Duodenal mucosa (tissue), 2 donors: Measurements from ENCODE around the gene PCDHGA7.
"Not testable (repeated sequence)": the region's sequence is repeated elsewhere in the genome, so short reads cannot be mapped to it uniquely, and the experiment has no call there.

ENCODE experiments used
- H3K27ac ChIP-seq: one replicate; pipeline ENCODE4 v1.7.0; 2013; ENCODE audit warnings: low read depth, low read length
- H3K27me3 ChIP-seq, 2 donors: one replicate each; pipeline ENCODE4 v1.7.0; 2013; ENCODE audit warnings: low read length in 2 of 2, control low read depth in 1 of 2; ENCODE audit not compliant: insufficient read depth in 2 of 2, control insufficient read depth in 1 of 2
- H3K36me3 ChIP-seq, 2 donors: one replicate each; pipeline ENCODE4 v1.7.0; 2013; ENCODE audit warnings: low read length in 2 of 2, control low read depth in 1 of 2; ENCODE audit not compliant: insufficient read depth in 2 of 2, control insufficient read depth in 1 of 2
- H3K4me1 ChIP-seq, 2 donors: one replicate each; pipeline ENCODE4 v1.7.0; 2013; ENCODE audit warnings: low read length in 2 of 2, control low read depth in 1 of 2; ENCODE audit not compliant: insufficient read depth in 2 of 2, control insufficient read depth in 1 of 2
- H3K4me3 ChIP-seq, 2 donors: one replicate each; pipeline ENCODE4 v1.7.0; 2013; ENCODE audit warnings: low read length in 2 of 2, low read depth in 1 of 2
- H3K9ac ChIP-seq, 2 donors: one replicate each; pipeline ENCODE4 v1.7.0; 2013; ENCODE audit warnings: low read length in 2 of 2, low read depth in 1 of 2
- H3K9me3 ChIP-seq, 2 donors: one replicate each; pipeline ENCODE4 v1.7.0; 2013; ENCODE audit warnings: low read length in 2 of 2, control low read depth in 1 of 2; ENCODE audit not compliant: control insufficient read depth in 1 of 2

The PCDHGA7 gene

DNA sequence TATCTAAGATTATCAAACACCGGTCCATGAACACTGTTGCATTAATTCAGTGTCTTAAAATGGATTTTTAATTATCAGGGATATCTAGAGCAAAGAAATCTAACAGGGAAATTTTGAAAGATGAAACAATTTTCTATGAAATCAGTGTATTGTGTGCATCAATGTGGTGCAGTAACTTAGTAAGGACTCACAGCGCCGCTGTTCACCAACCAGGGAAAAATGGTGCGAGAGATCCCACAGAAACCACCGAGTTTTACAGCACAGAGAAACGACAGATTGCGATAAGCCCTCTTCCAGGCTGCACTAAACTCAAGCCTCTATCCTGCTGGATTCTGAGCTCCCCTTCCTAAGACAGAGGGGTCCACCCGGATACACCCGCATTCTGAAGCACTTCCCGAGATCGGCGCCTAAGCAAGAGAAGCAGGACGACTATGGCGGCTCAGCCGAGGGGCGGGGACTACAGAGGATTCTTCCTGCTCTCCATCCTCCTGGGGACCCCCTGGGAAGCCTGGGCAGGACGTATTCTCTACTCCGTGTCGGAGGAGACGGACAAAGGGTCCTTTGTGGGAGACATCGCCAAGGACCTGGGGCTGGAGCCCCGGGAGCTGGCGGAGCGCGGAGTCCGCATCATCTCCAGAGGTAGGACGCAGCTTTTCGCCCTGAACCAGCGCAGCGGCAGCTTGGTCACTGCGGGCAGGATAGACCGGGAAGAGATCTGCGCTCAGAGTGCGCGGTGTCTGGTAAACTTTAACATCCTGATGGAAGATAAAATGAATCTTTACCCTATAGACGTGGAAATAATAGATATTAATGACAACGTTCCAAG is at the start of gene PCDHGA7:
PCDHGA7 (plus strand) TSS at position 274 of the 826 bp plus-strand sequence; CDS start at position 432, 158 bp downstream.
- Histone ChIP-seq H3K27ac (no peak within 1 kb of the TSS), H3K27me3 (peaks cover 0 to 5% of the 10 kb centered on the region in 2 donors), H3K4me3 (peak within 1 kb of the TSS; percentile 25 to 43), H3K9me3 (peaks cover 11 to 24% of the 10 kb centered on the region in 2 donors), H3K9ac (no peak within 1 kb of the TSS), H3K4me1 (no peaks in the 10 kb centered on the region), H3K36me3 (no peaks in the 10 kb centered on the region)

- peaks cover 32 to 39% of the 10 kb centered on the region in 2 donors for H3K9me3 ChIP-seq
- H3K36me3 ChIP-seq: no peaks in the 10 kb centered on the region
- H3K4me1 ChIP-seq: no peaks in the 10 kb centered on the region
- no peak within 1 kb of the TSS for H3K9ac ChIP-seq
- peak within 1 kb of the TSS in 1 of 2 donors; percentile 30 for H3K4me3 ChIP-seq
- no peak within 1 kb of the TSS for H3K27ac ChIP-seq
- H3K27me3 ChIP-seq: no peaks in the 10 kb centered on the region
These were observed 43.8 kb upstream of the PCDHGA7 start, which contains the start of gene PCDHGA2 for GRCh38 chr5:141338538-141339306. Gene PCDHGA2 (plus strand): TSS chr5:141338760.

DNA sequence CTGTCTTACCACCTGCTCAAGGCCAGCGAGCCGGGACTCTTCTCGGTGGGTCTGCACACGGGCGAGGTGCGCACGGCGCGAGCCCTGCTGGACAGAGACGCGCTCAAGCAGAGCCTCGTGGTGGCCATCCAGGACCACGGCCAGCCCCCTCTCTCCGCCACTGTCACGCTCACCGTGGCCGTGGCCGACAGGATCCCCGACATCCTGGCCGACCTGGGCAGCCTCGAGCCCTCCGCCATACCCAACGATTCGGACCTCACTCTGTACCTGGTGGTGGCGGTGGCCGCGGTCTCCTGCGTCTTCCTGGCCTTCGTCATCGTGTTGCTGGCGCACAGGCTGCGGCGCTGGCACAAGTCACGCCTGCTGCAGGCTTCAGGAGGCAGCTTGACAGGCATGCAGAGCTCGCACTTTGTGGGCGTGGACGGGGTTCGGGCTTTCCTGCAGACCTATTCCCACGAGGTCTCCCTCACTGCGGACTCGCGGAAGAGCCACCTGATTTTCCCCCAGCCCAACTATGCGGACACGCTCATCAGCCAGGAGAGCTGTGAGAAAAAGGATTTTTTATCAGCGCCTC is 41.7 kb upstream of the PCDHGA7 start:
- not testable (repeated sequence) for H3K27ac ChIP-seq, H3K4me3 ChIP-seq, H3K9ac ChIP-seq, H3K27me3 ChIP-seq, H3K36me3 ChIP-seq, H3K4me1 ChIP-seq
- H3K9me3 ChIP-seq: peaks cover 35 to 51% of the 10 kb centered on the region in 2 donors

DNA sequence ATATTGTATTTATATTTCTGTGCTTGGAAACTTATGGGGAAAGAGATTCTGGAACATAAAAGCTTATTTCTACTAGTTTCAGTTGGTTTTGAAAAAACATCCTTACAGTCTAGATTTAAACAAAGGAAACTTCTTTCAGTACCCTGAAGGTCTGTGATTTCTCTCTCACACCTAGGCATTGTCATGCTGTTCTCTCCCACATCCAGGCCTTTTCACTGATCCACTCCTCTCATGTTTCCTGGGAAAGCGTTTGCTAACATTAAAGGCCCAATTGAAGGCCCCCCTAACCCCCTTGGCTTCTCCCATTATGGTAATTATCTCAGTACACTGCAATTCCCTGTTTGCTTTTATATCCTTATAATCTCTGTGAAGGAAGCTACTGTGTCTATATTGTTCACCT is 39.8 kb upstream of the PCDHGA7 start:
- Histone ChIP-seq H3K9me3 (peaks cover 29 to 49% of the 10 kb centered on the region in 2 donors), H3K4me1 (no peaks in the 10 kb centered on the region), H3K36me3 (no peaks in the 10 kb centered on the region), H3K27ac (no peak overlapping the region), H3K9ac (no peak overlapping the region), H3K4me3 (no peak overlapping the region), H3K27me3 (no peaks in the 10 kb centered on the region)

DNA sequence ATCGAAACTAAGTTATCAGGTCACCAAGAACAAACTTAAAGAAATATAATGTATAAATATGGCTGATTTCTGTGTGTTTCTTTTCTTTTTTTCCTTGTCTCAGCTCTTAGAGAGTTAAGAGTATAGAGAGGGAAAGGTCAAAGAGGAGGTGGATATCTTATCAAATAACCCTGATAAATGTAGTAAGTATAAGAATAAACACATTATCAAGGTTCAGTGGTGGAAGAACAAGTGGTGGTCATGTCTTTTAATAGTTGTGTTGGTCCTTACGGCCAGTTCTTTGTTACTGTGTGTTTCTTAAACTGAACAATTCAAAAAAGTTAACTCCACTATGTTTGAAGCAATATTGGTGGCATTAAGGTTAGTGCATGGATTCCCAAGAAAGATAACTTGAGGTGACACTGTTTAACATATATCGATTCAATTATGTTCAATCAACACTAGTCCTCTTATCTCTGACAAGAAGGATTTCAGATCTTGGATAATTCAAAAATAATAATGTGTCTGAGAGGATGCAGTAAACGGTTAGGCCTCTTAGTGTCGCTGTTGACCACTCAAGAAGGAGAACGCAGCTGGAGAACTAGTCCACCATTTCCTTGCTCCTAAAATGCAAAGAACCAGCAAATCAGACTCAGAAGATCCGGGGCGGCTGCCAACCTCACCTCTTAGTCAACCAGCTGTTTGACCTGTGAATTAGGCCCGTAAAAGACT is 39.1 kb upstream of the PCDHGA7 start, which contains the start of gene PCDHGA3:
PCDHGA3 (plus strand) TSS at position 588 of the 711 bp plus-strand sequence. CDS start 205 bp downstream, outside the sequence.
- H3K4me1 ChIP-seq: no peaks in the 10 kb centered on the region
- H3K27me3 ChIP-seq: no peaks in the 10 kb centered on the region
- no peak within 1 kb of the TSS for H3K9ac ChIP-seq
- peak within 1 kb of the TSS in 1 of 2 donors; percentile 10 for H3K4me3 ChIP-seq
- peaks cover 29 to 46% of the 10 kb centered on the region in 2 donors for H3K9me3 ChIP-seq
- no peak within 1 kb of the TSS for H3K27ac ChIP-seq
- no peaks in the 10 kb centered on the region for H3K36me3 ChIP-seq

DNA sequence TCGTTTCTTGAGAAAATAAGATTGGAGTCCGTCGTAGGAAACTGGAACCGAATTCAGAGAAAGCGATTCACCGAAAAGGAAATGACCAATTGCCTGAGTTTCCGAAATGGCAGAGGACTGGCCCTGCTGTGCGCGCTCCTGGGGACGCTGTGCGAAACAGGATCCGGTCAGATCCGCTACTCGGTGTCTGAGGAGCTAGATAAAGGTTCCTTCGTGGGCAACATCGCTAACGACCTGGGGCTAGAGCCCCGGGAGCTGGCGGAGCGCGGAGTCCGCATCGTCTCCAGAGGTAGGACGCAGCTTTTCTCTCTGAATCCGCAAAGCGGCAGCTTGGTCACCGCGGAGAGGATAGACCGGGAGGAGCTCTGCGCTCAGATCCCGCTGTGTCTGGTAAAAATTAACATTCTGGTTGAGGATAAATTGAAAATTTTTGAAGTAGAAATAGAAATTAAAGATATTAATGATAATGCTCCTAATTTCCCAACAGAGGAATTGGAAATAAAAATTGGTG is 38.5 kb upstream of the PCDHGA7 start:
- peaks cover 24 to 41% of the 10 kb centered on the region in 2 donors for H3K9me3 ChIP-seq
- H3K4me1 ChIP-seq: no peaks in the 10 kb centered on the region
- peak overlapping the region in 1 of 2 donors; percentile 10 for H3K4me3 ChIP-seq
- H3K9ac ChIP-seq: no peak overlapping the region
- H3K36me3 ChIP-seq: no peaks in the 10 kb centered on the region
- no peak overlapping the region for H3K27ac ChIP-seq
- H3K27me3 ChIP-seq: no peaks in the 10 kb centered on the region

GRCh38 chr5:141345327-141345726 is 37.2 kb upstream of the PCDHGA7 start:
- no peaks in the 10 kb centered on the region for H3K4me1 ChIP-seq
- H3K27ac ChIP-seq: no peak overlapping the region
- no peaks in the 10 kb centered on the region for H3K27me3 ChIP-seq
- no peaks in the 10 kb centered on the region for H3K36me3 ChIP-seq
- no peak overlapping the region for H3K9ac ChIP-seq
- H3K4me3 ChIP-seq: no peak overlapping the region
- H3K9me3 ChIP-seq: peaks cover 12 to 29% of the 10 kb centered on the region in 2 donors

- H3K27ac ChIP-seq, H3K4me1 ChIP-seq, H3K27me3 ChIP-seq, H3K4me3 ChIP-seq, H3K36me3 ChIP-seq, H3K9ac ChIP-seq: not testable (repeated sequence)
- H3K9me3 ChIP-seq: peaks cover 12 to 27% of the 10 kb centered on the region in 2 donors
These were observed 36.5 kb upstream of the PCDHGA7 start for GRCh38 chr5:141346017-141346416.

GRCh38 chr5:141349917-141350619 is 32.5 kb upstream of the PCDHGA7 start, which contains the start of gene PCDHGB1:
Gene PCDHGB1 (plus strand): TSS chr5:141350099. CDS start chr5:141350261, 162 bp downstream.
- H3K27ac ChIP-seq: no peak within 1 kb of the TSS
- no peaks in the 10 kb centered on the region for H3K36me3 ChIP-seq
- no peaks in the 10 kb centered on the region for H3K27me3 ChIP-seq
- H3K9me3 ChIP-seq: peaks cover 12 to 14% of the 10 kb centered on the region in 2 donors
- H3K9ac ChIP-seq: no peak within 1 kb of the TSS
- no peaks in the 10 kb centered on the region for H3K4me1 ChIP-seq
- no peak within 1 kb of the TSS for H3K4me3 ChIP-seq
